Keratinocyte (primary cell): Measurements from ENCODE around the gene LAMP2. TPM values are rescaled to one million over a fixed set of nuclear protein-coding genes. Genes with fewer than 3 reads are reported as not detected.
A peak's percentile ranks its signal among the peaks of the same experiment; 100 is the strongest.
"Not testable (repeated sequence)": the region's sequence is repeated elsewhere in the genome, so short reads cannot be mapped to it uniquely, and the experiment has no call there.

Source experiments
- DNase-seq: peaks from one replicate; pipeline ENCODE4 v3.0.0-alpha.2; 2011; ENCODE audit warnings: low read depth, missing footprints, low spot score
- FAIRE-seq: peaks from 2 replicates; lab custom pipeline; 2011; peaks lifted over from hg19 to GRCh38; lab: Jason Lieb, UNC
- H2AFZ ChIP-seq: 2 replicates; pipeline ENCODE4 v1.6.0; 2012; ENCODE audit warnings: low read length, control low read depth, inconsistent platforms; ENCODE audit not compliant: control insufficient read depth
- H3K27ac ChIP-seq: 2 replicates; pipeline ENCODE4 v1.5.1; 2011; ENCODE audit warnings: low read length; ENCODE audit not compliant: control insufficient read depth, insufficient read depth
- H3K27me3 ChIP-seq: 3 replicates; pipeline ENCODE4 v1.6.0; 2011; ENCODE audit warnings: low read length; ENCODE audit not compliant: control insufficient read depth, insufficient read depth; ENCODE audit errors: extremely low read depth
- H3K36me3 ChIP-seq, 2 experiments: 2 replicates in 1 of 2; 3 replicates in 1 of 2; pipeline ENCODE4 v1.5.1; 2011; ENCODE audit warnings: low read length in 2 of 2, mild to moderate bottlenecking in 1 of 2; ENCODE audit not compliant: control insufficient read depth in 2 of 2, insufficient read depth in 2 of 2; ENCODE audit errors: extremely low read depth in 1 of 2
- H3K4me1 ChIP-seq: 3 replicates; pipeline ENCODE4 v1.5.1; 2011; ENCODE audit warnings: low read length; ENCODE audit not compliant: control insufficient read depth, insufficient read depth; ENCODE audit errors: extremely low read depth
- H3K4me2 ChIP-seq: 3 replicates; pipeline ENCODE4 v1.6.0; 2011; ENCODE audit warnings: low read depth, low read length; ENCODE audit not compliant: control insufficient read depth, insufficient read depth; ENCODE audit errors: extremely low read depth
- H3K4me3 ChIP-seq, 3 experiments: fragments of 200-600 bp in 1 of 3; sonication (generic) in 1 of 3; 2 replicates in 2 of 3; 3 replicates in 1 of 3; pipeline ENCODE4 v1.5.1; 2011 to 2016; ENCODE audit warnings: low read length in 3 of 3, mild to moderate bottlenecking in 3 of 3, control low read depth in 2 of 3, inconsistent platforms in 1 of 3, low read depth in 1 of 3, mixed read lengths in 1 of 3, mixed run types in 1 of 3, moderate library complexity in 1 of 3; ENCODE audit not compliant: control insufficient read depth in 2 of 3, insufficient read depth in 2 of 3; ENCODE audit errors: extremely low read depth in 1 of 3
- H3K79me2 ChIP-seq: 2 replicates; pipeline ENCODE4 v1.6.0; 2012; ENCODE audit warnings: low read length; ENCODE audit not compliant: control insufficient read depth, insufficient read depth
- H3K9ac ChIP-seq: 3 replicates; pipeline ENCODE4 v1.6.0; 2011; ENCODE audit warnings: low read length; ENCODE audit not compliant: control insufficient read depth, insufficient read depth; ENCODE audit errors: extremely low read depth
- H3K9me1 ChIP-seq: 3 replicates; pipeline ENCODE4 v1.6.0; 2011; ENCODE audit warnings: low read length; ENCODE audit not compliant: control insufficient read depth, insufficient read depth; ENCODE audit errors: extremely low read depth
- H3K9me3 ChIP-seq: 2 replicates; pipeline ENCODE4 v1.5.1; 2012; ENCODE audit warnings: low read depth, low read length; ENCODE audit not compliant: control insufficient read depth
- H4K20me1 ChIP-seq: 3 replicates; pipeline ENCODE4 v1.6.0; 2011; ENCODE audit warnings: low read length; ENCODE audit not compliant: control insufficient read depth, insufficient read depth; ENCODE audit errors: extremely low read depth
- CTCF ChIP-seq, 3 experiments: IDR thresholded peaks in 1 of 3; conservative IDR thresholded peaks in 1 of 3; optimal IDR thresholded peaks in 1 of 3; 2 replicates in 2 of 3; 3 replicates in 1 of 3; pipeline versions ENCODE3 to v1.5.1; 2011; ENCODE audit warnings: low read length in 3 of 3, mild to moderate bottlenecking in 3 of 3, moderate library complexity in 2 of 3, control low read depth in 1 of 3, inconsistent platforms in 1 of 3; ENCODE audit not compliant: insufficient read depth in 2 of 3; ENCODE audit errors: extremely low read depth in 1 of 3
- EZH2 ChIP-seq: IDR thresholded peaks from one replicate; pipeline ENCODE4 v1.6.1; 2012; ENCODE audit warnings: inconsistent platforms, mild to moderate bottlenecking, low read length, moderate library complexity
- dilution Hi-C: fragments of 300-500 bp; cut with MboI; formaldehyde crosslinking; loops from one replicate; pipeline ENCODE4 v1.7.0; 2020; ENCODE audit warnings: low sequenced_read_pairs; ENCODE audit not compliant: extremely low pct_ligation_motif_present
- polyA plus RNA-seq, 5 experiments: library from polyadenylated mRNA; depleted of rRNA in 3 of 5; stranded (reverse) in 3 of 5; stranded (forward) in 1 of 5; unstranded in 1 of 5; fragments of >200 nt; gene quantifications; 1 replicate in 1 of 5; 2 replicates in 3 of 5; 3 replicates in 1 of 5; pipeline versions ENCODE4 v1.2.1 to v1.2.3, GENCODE V29; 2011 to 2012; ENCODE audit warnings: missing spikeins in 2 of 5, low read depth in 1 of 5, low replicate concordance in 1 of 5

Gene LAMP2
- polyA plus RNA-seq, 1 donor (not counting 4 experiments of a cell fraction or from before 2014, with no cell fraction given) = 200 TPM

GRCh38 chrX:120474085-120474484 lies 5.0 kb upstream of the LAMP2 start:
- no peaks in the 10 kb centered on the region for H4K20me1 ChIP-seq
- no peak overlapping the region for H3K4me3 ChIP-seq
- DNase-seq = no peak
- no peak overlapping the region for H3K27ac ChIP-seq
- H3K79me2 ChIP-seq = peaks cover under 1% of the 10 kb centered on the region
- no peak for FAIRE-seq
- H2AFZ ChIP-seq = no peak overlapping the region
- no peak overlapping the region for H3K9ac ChIP-seq
- dilution Hi-C loops = no loop called here
- no peak overlapping the region for H3K4me2 ChIP-seq
- no peaks in the 10 kb centered on the region for H3K36me3 ChIP-seq
- no peaks in the 10 kb centered on the region for H3K4me1 ChIP-seq
- H3K9me1 ChIP-seq = no peaks in the 10 kb centered on the region
- H3K9me3 ChIP-seq = no peaks in the 10 kb centered on the region
- TF ChIP-seq EZH2 (no peak), CTCF (optimal IDR thresholded peaks at IDR 0.05 in 1 of 3, IDR thresholded peaks at IDR 0.05 in 1 of 3, conservative IDR thresholded peaks at IDR 0.05 in 1 of 3; ENCODE audit: extremely low read depth in 1 of 3, insufficient read depth in 2 of 3, low read length in 3 of 3) (no peak)
- no peaks in the 10 kb centered on the region for H3K27me3 ChIP-seq

DNA sequence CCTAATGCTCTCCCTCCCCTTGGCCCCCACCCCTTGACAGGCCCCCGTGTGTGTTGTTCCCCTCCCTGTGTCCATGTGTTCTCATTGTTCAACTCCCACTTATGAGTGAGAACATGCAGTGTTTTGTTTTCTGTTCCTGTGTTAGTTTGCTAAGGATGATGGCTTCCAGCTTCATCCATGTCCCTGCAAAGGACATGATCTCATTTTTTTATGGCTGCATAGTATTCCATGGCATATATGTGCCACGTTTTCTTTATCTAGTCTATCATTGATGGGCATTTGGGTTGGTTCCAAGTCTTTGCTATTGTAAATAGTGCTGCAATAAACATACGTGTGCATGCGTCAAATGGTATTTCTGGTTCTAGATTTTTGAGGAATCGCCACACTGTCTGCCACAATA lies 561 bp upstream of the LAMP2 start:
- dilution Hi-C loops, FAIRE-seq: not testable (repeated sequence)

DNA sequence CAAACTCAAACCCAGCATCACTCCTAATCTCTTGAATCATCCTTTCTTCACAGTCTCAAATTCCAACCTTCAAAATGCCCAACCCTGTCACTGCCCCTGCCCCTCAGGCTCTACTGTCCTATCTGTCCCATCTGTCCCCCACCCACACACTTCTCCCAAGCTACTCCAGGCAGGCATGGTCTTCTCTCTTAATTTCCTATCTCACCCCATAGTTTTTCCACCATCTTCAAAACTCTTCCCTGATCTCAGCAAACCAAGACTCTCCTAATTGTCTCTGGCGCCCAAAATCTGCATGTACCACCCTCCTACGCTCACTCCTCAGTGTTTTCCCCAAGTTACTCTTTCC lies 644 bp downstream of the LAMP2 start:
- Histone ChIP-seq H2AFZ (no peak overlapping the region), H3K9me1 (no peaks in the 10 kb centered on the region), H3K27ac (peak overlapping the region; percentile 84), H3K27me3 (no peaks in the 10 kb centered on the region), H3K4me2 (peak overlapping the region; percentile 81), H3K36me3 (peaks cover 0 to 3% of the 10 kb centered on the region in 2 experiments), H3K79me2 (peaks cover 44% of the 10 kb centered on the region), H3K4me3 (peak overlapping the region; percentile 57 to 90 (median 66)), H4K20me1 (no peaks in the 10 kb centered on the region), H3K9me3 (no peaks in the 10 kb centered on the region), H3K9ac (peak overlapping the region; percentile 88), H3K4me1 (peaks cover 3% of the 10 kb centered on the region)
- no peak for DNase-seq
- FAIRE-seq = no peak
- dilution Hi-C loops = no loop called here
- no peak for TF ChIP-seq EZH2
- no peak for TF ChIP-seq CTCF (optimal IDR thresholded peaks at IDR 0.05 in 1 of 3, IDR thresholded peaks at IDR 0.05 in 1 of 3, conservative IDR thresholded peaks at IDR 0.05 in 1 of 3; ENCODE audit: extremely low read depth in 1 of 3, insufficient read depth in 2 of 3, low read length in 3 of 3)

More for the DNA sequence above, 561 bp upstream of the LAMP2 start:
- H3K27ac ChIP-seq, H3K4me1 ChIP-seq, H3K9ac ChIP-seq, H3K4me2 ChIP-seq, H2AFZ ChIP-seq, H3K27me3 ChIP-seq, H3K36me3 ChIP-seq, H3K9me1 ChIP-seq, H4K20me1 ChIP-seq, H3K4me3 ChIP-seq, DNase-seq, H3K9me3 ChIP-seq: not testable (repeated sequence)
- peaks cover 35% of the 10 kb centered on the region for H3K79me2 ChIP-seq
